Stomach (tissue), 4 donors: ENCODE results near the gene CALML6.

Experiments
- POLR2A ChIP-seq, 4 donors: fragments of 450-650 bp; IDR thresholded peaks; one replicate each; pipeline ENCODE4 v1.6.1; 2016; ENCODE audit warnings: antibody characterized with exemption in 4 of 4, control low read depth in 2 of 4, mild to moderate bottlenecking in 1 of 4, moderate library complexity in 1 of 4
- TF ChIP-seq, protein P1 (sequence below), 7 experiments: fragments of 450-650 bp in 4 of 7; fragments of 200-600 bp in 3 of 7; sonication (generic) in 3 of 7; IDR thresholded peaks; one replicate each; pipeline ENCODE4 v1.5.1; 2016 to 2019; ENCODE audit warnings: antibody characterized with exemption in 7 of 7, control low read depth in 2 of 7, mild to moderate bottlenecking in 1 of 7

- TF ChIP-seq, protein P1, sequence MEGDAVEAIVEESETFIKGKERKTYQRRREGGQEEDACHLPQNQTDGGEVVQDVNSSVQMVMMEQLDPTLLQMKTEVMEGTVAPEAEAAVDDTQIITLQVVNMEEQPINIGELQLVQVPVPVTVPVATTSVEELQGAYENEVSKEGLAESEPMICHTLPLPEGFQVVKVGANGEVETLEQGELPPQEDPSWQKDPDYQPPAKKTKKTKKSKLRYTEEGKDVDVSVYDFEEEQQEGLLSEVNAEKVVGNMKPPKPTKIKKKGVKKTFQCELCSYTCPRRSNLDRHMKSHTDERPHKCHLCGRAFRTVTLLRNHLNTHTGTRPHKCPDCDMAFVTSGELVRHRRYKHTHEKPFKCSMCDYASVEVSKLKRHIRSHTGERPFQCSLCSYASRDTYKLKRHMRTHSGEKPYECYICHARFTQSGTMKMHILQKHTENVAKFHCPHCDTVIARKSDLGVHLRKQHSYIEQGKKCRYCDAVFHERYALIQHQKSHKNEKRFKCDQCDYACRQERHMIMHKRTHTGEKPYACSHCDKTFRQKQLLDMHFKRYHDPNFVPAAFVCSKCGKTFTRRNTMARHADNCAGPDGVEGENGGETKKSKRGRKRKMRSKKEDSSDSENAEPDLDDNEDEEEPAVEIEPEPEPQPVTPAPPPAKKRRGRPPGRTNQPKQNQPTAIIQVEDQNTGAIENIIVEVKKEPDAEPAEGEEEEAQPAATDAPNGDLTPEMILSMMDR (IDR thresholded peaks at IDR 0.05) = no peak
- TF ChIP-seq POLR2A (IDR thresholded peaks at IDR 0.05) = no peak
Measured at GRCh38 chr1:1883092-1883873, 31.8 kb upstream of the CALML6 start.
